ENCODE measurements around the gene MS4A4E.

Gene MS4A4E

DNA sequence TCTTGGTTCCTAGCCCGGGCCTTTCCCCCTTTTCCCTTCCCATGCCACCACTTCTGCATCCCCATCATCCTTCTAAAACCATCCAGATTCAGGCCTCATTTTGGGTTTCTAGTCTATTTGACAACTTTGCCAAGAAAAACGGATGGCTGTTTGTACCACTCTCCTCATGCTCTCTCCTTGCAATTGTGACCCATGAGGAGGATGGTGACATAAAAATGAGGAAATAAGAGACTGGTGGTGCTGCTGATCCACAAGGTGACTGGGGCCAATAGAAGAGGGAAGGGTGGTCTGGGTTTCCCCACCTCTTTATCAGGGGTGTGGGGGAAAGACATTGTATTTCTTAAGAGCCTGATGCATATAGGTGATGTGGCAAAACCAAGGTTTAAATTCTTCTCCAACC is 38.5 kb upstream of the MS4A4E start:
- no peak for TF ChIP-seq CTCF (IDR thresholded peaks at IDR 0.05)
- Histone ChIP-seq H3K36me3 (no peaks in the 10 kb centered on the region), H3K9me3 (no peaks in the 10 kb centered on the region), H3K4me3 (ENCODE audit: low read depth in 1 of 2, low read length in 1 of 2) (no peak overlapping the region), H3K27ac (no peak overlapping the region), H3K4me1 (ENCODE audit: control insufficient read depth in 1 of 2, insufficient read depth in 1 of 2, low read depth in 1 of 2, low read length in 1 of 2) (peaks cover 10 to 18% of the 10 kb centered on the region in 2 experiments), H3K27me3 (no peaks in the 10 kb centered on the region)

DNA sequence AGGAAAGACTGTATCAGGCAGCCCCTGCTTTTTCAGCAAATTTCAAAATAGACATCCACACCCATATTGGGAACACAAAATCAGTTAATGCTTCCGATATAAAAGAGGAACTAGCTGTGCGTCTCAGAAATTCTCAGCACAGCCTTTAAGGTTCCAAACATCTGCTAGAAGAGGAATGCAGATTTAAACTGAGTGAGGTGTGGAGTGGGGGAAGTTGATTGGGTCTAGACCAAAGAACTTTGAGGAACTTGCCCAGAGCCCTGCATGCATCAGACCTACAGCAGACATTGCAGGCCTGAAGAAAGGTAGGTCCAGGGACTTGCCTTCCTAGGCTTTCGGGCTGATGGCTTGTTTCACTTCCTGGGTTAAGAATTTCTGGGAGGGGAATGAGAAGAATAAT is 37.5 kb upstream of the MS4A4E start, which contains the start of gene MS4A4A:
Gene MS4A4A (plus strand): TSS at position 255 of the 400 bp plus-strand sequence. CDS start 10 bp downstream, at position 265.
- H3K4me1 ChIP-seq (ENCODE audit: control insufficient read depth in 1 of 2, insufficient read depth in 1 of 2, low read depth in 1 of 2, low read length in 1 of 2) = peaks cover 10 to 18% of the 10 kb centered on the region in 2 experiments
- no peaks in the 10 kb centered on the region for H3K9me3 ChIP-seq
- H3K27ac ChIP-seq = no peak within 1 kb of the TSS
- H3K27me3 ChIP-seq = no peaks in the 10 kb centered on the region
- no peak within 1 kb of the TSS for H3K4me3 ChIP-seq (ENCODE audit: low read depth in 1 of 2, low read length in 1 of 2)
- no peak for TF ChIP-seq CTCF (IDR thresholded peaks at IDR 0.05)
- H3K36me3 ChIP-seq = no peaks in the 10 kb centered on the region

GRCh38 chr11:60274416-60274815 is 31.5 kb upstream of the MS4A4E start:
- H3K27ac ChIP-seq = no peak overlapping the region
- H3K27me3 ChIP-seq = no peaks in the 10 kb centered on the region
- no peaks in the 10 kb centered on the region for H3K9me3 ChIP-seq
- H3K4me1 ChIP-seq (ENCODE audit: control insufficient read depth in 1 of 2, insufficient read depth in 1 of 2, low read depth in 1 of 2, low read length in 1 of 2) = no peaks in the 10 kb centered on the region
- H3K36me3 ChIP-seq = no peaks in the 10 kb centered on the region
- H3K4me3 ChIP-seq (ENCODE audit: low read depth in 1 of 2, low read length in 1 of 2) = no peak overlapping the region
- no peak for TF ChIP-seq CTCF (IDR thresholded peaks at IDR 0.05)

- Histone ChIP-seq H3K4me1 (ENCODE audit: control insufficient read depth in 1 of 2, insufficient read depth in 1 of 2, low read depth in 1 of 2, low read length in 1 of 2) (no peaks in the 10 kb centered on the region), H3K27me3 (no peaks in the 10 kb centered on the region), H3K4me3 (ENCODE audit: low read depth in 1 of 2, low read length in 1 of 2) (no peak overlapping the region), H3K36me3 (no peaks in the 10 kb centered on the region), H3K27ac (no peak overlapping the region), H3K9me3 (no peaks in the 10 kb centered on the region)
- TF ChIP-seq CTCF (IDR thresholded peaks at IDR 0.05) = peak; percentile 47
These were observed 22.7 kb upstream of the MS4A4E start for GRCh38 chr11:60265373-60266214.

DNA sequence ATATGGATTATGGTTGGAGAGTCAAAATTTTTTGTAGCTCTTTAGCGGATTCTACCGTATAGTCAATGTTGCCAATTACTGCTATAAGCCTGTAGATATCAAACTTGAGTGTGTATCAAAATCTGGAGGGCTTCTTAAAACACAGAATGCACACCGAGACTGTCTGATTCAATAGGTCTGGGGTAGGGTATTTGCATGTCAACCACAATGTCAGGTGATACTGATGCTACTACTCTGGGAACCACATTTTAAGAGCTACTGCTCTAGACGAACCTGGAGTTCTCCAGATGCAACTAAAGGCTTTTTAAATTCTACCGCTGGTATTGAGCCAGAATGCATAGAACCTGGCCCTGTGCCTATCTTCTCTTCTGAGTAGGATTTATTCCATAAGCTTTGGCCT is 21.7 kb upstream of the MS4A4E start:
- Histone ChIP-seq H3K9me3 (no peaks in the 10 kb centered on the region), H3K4me1 (ENCODE audit: control insufficient read depth in 1 of 2, insufficient read depth in 1 of 2, low read depth in 1 of 2, low read length in 1 of 2) (no peaks in the 10 kb centered on the region), H3K27me3 (no peaks in the 10 kb centered on the region), H3K27ac (no peak overlapping the region), H3K4me3 (ENCODE audit: low read depth in 1 of 2, low read length in 1 of 2) (no peak overlapping the region), H3K36me3 (no peaks in the 10 kb centered on the region)
- TF ChIP-seq CTCF (IDR thresholded peaks at IDR 0.05) = no peak
